Type B pancreatic cell (in vitro differentiated cells): ENCODE data around the gene PEX11G. TPM values are rescaled to one million over a fixed set of nuclear protein-coding genes. Genes with fewer than 3 reads are reported as not detected.

Experiments
- DNase-seq: peaks from one replicate; pipeline ENCODE4 v3.0.0; 2021; ENCODE audit warnings: mixed read lengths; ENCODE audit not compliant: unreplicated experiment; ENCODE audit errors: extremely low spot score
- H3K27ac Mint-ChIP-seq: 2 replicates; pipeline ENCODE4 v1.8.0; 2021; ENCODE audit warnings: mild to moderate bottlenecking, mixed read lengths
- H3K27me3 Mint-ChIP-seq: 2 replicates; pipeline ENCODE4 v1.8.0; 2021; ENCODE audit warnings: mixed read lengths
- H3K36me3 Mint-ChIP-seq: 2 replicates; pipeline ENCODE4 v1.8.0; 2021; ENCODE audit warnings: mixed read lengths
- H3K4me1 Mint-ChIP-seq: one replicate; pipeline ENCODE4 v1.8.0; 2021; ENCODE audit warnings: mixed read lengths; ENCODE audit not compliant: unreplicated experiment
- H3K4me3 Mint-ChIP-seq: 2 replicates; pipeline ENCODE4 v1.8.0; 2021; ENCODE audit warnings: mild to moderate bottlenecking, mixed read lengths
- H3K9me3 Mint-ChIP-seq: 2 replicates; pipeline ENCODE4 v1.8.0; 2021; ENCODE audit warnings: mixed read lengths
- total RNA-seq: library from RNA; stranded (reverse); gene quantifications from 2 replicates; pipeline ENCODE4 v1.2.1, GENCODE V29; 2021; ENCODE audit warnings: low replicate concordance
- TF ChIP-seq, protein P1 (sequence below): fragments of 200-600 bp; sonication (generic); conservative IDR thresholded peaks from 2 replicates; pipeline ENCODE4 v1.5.0; 2021; ENCODE audit warnings: antibody characterized with exemption, mild to moderate bottlenecking

Gene PEX11G
- total RNA-seq, 1 donor from 2014 or later: 5.7 TPM

DNA sequence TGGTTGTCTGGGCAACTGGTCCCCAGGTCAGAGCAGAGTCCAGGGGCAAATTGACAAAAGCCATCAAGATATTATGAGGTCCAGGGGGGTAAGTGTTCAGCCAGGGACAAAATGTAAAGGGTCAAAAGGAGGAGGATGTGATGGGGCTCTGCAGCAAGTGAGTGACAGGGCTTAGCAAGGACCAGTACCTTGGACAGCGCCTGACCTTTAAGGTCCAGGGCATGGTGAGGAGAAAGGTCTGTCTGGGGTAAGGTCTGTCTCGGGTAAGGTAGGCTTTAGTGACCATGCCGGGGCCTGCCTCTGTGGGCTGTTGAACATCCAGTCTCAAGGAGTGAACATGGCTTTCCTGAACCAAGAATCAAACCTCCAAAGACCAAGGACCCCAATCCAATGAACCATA lies 20.8 kb upstream of the PEX11G start:
- Mint-ChIP-seq H3K4me1 (no peaks in the 10 kb centered on the region), H3K9me3 (no peaks in the 10 kb centered on the region), H3K27me3 (peaks cover 9% of the 10 kb centered on the region), H3K36me3 (no peaks in the 10 kb centered on the region), H3K4me3 (no peak overlapping the region), H3K27ac (peak overlapping the region; percentile 8)
- DNase-seq: no peak
- TF ChIP-seq, protein P1, sequence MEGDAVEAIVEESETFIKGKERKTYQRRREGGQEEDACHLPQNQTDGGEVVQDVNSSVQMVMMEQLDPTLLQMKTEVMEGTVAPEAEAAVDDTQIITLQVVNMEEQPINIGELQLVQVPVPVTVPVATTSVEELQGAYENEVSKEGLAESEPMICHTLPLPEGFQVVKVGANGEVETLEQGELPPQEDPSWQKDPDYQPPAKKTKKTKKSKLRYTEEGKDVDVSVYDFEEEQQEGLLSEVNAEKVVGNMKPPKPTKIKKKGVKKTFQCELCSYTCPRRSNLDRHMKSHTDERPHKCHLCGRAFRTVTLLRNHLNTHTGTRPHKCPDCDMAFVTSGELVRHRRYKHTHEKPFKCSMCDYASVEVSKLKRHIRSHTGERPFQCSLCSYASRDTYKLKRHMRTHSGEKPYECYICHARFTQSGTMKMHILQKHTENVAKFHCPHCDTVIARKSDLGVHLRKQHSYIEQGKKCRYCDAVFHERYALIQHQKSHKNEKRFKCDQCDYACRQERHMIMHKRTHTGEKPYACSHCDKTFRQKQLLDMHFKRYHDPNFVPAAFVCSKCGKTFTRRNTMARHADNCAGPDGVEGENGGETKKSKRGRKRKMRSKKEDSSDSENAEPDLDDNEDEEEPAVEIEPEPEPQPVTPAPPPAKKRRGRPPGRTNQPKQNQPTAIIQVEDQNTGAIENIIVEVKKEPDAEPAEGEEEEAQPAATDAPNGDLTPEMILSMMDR: no peak

DNA sequence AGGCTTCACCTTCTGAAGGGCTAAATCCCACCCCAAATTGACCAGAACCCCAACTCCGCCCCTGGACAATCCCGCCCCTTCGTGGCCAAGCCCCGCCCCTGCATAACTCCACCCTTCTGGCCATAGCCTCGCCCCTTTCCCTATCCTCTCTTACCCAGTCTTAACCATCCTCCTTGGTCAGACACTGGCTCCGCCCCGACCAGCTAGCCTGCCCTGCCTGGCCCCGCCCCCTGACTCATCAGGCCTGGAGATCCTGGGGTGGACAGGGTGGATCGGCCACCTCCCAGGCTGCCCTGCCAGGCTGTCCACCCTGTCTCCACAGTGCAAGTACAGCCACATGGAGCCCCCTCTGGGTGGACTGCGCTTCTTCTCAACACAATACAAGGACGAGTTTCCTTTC lies 19.0 kb upstream of the PEX11G start:
- Mint-ChIP-seq H3K4me3 (no peak overlapping the region), H3K9me3 (no peaks in the 10 kb centered on the region), H3K27ac (no peak overlapping the region), H3K36me3 (no peaks in the 10 kb centered on the region), H3K4me1 (no peaks in the 10 kb centered on the region), H3K27me3 (peaks cover 9% of the 10 kb centered on the region)
- no peak for DNase-seq
- TF ChIP-seq, protein P1: no peak

DNA sequence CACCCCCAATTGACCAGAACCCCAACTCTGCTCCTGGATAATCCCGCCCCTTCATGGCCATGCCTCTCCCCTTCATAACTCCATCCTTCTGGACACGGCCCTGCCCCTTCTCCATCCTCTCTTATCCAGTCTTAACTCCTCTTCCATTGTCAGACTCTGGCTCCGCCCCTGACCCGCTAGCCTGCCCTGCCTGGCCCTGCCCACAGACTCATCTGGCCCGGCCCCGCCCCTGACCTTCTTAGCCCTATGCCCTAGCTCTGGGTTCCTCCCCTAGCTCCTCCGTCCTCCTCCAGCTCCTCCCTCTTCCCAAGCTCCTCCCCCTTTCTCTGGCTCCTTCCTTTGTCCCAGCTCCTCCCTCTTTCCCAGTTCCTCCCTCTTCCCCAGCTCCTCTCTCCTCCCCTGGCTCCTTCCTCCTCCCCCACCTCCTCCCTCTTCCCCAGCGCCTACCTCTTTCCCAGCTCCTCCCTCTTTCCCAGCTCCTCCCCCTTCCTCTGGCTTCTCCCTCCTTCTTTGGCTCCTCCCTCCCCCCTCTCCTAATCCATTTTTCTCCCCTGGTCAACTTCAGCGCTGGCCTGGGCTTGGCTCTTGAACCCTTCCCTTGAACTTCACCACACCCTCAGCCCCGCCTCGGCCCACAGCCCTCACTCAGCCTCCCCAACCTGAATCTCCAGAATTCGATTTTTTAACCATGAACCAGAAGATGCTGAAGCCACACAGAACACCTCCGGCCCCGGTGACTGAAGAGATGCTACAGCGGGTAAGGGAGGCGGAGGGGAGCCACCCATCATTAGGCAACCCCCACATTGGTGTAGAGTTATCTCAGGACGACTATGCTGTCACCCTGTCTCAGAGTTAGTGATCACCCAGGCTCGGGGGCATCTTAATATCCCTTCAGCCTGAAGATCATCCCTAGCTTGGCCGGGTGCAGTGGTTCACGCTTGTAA lies 17.8 kb upstream of the PEX11G start:
- no peak for DNase-seq
- H3K4me1 Mint-ChIP-seq: no peaks in the 10 kb centered on the region
- no peaks in the 10 kb centered on the region for H3K36me3 Mint-ChIP-seq
- TF ChIP-seq, protein P1: no peak
- no peak overlapping the region for H3K4me3 Mint-ChIP-seq
- no peaks in the 10 kb centered on the region for H3K9me3 Mint-ChIP-seq
- peaks cover 13% of the 10 kb centered on the region for H3K27me3 Mint-ChIP-seq
- H3K27ac Mint-ChIP-seq: peak overlapping the region; percentile 39

DNA sequence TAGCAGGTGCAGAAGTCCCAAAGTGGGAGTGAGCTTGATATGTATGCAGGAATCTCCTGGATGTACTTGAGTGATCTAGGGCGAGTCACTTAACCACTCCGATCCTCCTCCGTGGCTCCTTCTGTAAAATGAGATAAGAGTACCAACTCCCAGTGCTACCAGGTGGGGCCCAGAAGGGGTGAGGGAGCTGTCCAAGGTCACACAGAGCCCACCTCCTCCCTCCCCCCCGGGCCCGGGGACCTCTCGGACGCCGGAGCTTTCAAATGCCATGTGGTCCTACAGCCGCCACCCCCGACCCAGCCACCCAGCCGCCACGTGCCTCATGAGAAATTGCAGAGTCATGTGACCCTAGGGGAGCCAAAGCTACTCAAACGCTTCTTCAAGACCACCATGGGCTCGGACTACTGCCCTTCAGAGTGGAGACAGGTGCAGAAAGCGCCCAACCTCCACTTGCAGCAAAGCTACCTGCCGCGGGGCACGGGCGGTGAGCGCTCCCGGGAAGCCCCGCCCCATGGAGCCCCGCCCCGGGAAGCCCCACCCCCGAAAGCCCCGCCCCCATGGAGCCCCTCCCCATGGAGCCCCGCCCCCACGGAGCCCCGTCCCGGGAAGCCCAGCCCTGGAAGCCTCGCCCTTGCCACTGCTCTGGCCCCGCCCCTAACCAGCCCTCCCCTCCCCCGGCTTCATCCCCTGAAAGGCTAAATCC lies 17.0 kb upstream of the PEX11G start:
- TF ChIP-seq, protein P1: no peak
- H3K4me3 Mint-ChIP-seq: peak overlapping the region; percentile 14

DNA sequence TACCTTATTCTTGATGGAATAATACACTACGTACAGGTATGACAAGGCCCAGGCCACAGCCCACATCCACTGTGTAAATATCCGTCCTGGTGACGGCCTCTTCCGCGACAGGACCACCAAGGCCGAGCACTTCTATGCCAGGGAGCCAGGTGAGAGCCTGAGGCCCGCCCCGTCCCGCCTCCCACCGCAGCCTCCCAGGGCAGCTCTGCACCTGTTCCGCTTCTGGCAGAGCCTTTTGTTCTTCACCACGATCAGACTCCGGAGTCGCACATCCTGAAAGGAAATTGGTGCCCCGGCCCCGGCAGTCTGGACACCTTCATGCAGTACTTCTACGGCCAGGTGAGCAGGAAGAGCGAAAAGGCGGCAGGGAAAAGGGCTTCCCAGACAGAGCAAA lies 16.4 kb upstream of the PEX11G start:
- H3K27me3 Mint-ChIP-seq: peaks cover 17% of the 10 kb centered on the region
- no peak overlapping the region for H3K4me3 Mint-ChIP-seq
- no peaks in the 10 kb centered on the region for H3K9me3 Mint-ChIP-seq
- TF ChIP-seq, protein P1: no peak
- no peaks in the 10 kb centered on the region for H3K4me1 Mint-ChIP-seq
- no peaks in the 10 kb centered on the region for H3K36me3 Mint-ChIP-seq
- no peak overlapping the region for H3K27ac Mint-ChIP-seq
- no peak for DNase-seq

More for the DNA sequence above, 17.0 kb upstream of the PEX11G start:
- no peaks in the 10 kb centered on the region for H3K4me1 Mint-ChIP-seq
- H3K9me3 Mint-ChIP-seq: no peaks in the 10 kb centered on the region
- no peak overlapping the region for H3K27ac Mint-ChIP-seq
- DNase-seq: no peak
- H3K27me3 Mint-ChIP-seq: peaks cover 17% of the 10 kb centered on the region
- H3K36me3 Mint-ChIP-seq: no peaks in the 10 kb centered on the region
